ENCODE data around the gene PEX6.

PEX6 gene

DNA sequence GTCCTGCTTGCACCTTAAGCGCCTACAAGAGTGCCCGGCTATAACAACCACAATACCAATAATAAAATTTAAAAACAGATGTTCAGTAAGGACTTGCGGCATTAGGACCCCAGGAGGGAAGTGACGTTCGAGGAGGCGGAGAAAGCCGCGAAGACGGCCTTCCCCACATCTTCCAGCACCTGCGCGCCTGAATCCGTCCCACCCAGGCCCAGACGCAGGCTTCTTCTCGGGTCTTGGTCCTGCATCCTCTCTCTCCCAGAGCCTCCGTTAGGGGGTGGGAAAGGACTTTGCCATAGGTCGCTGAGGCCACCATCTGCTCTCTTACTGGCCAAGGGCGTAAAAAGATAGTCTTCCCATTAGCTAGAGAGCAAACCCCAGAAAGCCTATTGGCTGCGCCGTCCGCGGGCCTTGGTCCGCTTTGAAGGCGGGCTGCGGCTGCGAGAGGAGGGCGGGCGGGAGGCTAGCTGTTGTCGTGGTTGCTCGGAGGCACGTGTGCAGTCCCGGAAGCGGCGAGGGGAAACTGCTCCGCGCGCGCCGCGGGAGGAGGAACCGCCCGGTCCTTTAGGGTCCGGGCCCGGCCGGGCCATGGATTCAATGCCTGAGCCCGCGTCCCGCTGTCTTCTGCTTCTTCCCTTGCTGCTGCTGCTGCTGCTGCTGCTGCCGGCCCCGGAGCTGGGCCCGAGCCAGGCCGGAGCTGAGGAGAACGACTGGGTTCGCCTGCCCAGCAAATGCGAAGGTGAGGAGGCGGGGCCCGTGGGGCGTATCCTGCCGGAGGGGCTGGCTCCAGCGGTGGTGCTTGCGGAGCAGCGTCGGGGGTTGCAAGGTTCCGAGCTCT is 49.8 kb downstream of the PEX6 start, which contains the start of gene CNPY3:
Gene CNPY3 (plus strand): TSS at position 495 of the 835 bp plus-strand sequence. CDS start 91 bp downstream, at position 586.
- DNase-seq: peak; percentile 86

DNA sequence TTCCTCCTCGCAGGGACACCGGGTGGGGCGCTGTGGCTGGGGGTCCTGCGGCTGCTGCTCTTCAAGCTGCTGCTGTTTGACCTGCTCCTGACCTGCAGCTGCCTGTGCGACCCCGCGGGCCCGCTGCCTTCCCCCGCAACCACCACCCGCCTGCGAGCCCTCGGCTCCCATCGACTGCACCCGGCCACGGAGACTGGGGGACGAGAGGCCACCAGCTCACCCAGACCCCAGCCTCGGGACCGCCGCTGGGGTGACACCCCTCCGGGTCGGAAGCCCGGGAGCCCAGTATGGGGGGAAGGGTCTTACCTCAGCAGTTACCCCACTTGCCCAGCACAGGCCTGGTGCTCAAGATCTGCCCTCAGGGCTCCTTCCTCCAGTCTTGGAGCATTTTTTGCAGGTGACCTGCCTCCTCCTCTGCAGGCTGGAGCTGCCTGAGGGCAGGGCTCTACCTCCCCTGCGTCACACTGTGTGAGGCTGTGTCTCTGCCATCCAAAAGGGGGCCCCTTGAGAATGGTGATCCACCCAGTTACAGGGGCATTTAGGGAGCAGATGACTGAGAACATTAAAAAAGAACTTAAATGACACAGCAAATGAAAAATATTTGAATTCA is 53.6 kb downstream of the PEX6 start:
- DNase-seq: no peak

DNA sequence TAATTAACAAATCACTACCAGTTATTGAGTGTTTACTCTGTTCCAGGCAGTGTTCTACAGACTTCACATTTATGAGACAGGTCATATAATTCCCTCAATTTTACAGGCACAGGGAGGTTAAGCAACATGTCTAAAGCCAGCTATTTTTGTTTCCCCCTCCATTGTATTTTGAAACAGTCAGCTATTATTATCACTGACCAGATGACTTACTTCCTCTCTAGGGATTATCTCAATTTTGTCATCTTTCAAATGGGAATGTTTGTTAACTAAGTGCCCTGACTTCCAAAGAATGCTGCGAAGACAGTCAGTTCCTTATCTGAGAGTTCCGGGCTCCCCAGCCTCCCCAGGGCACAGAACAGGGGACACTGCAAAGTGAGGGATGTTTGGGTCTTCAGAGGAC is 55.3 kb downstream of the PEX6 start:
- no peak for DNase-seq

DNA sequence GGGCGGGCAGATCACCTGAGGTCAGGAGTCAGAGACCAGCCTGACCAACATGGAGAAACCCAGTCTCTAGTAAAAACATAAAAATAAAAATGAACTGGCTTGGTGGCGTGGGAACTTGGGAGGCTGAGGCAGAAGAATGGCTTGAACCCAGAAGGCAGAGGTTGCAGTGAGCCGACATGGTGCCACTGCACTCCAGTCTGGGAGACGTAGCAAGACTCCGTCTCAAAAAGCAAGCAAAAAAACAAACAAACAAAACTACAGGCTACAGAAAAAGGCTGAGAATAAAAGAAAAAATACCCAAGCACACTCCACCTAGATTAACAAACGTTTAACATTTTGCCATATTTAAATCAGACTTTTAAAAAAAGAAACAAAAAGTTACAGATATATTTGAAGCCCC is 57.2 kb downstream of the PEX6 start:
- no peak for DNase-seq

DNA sequence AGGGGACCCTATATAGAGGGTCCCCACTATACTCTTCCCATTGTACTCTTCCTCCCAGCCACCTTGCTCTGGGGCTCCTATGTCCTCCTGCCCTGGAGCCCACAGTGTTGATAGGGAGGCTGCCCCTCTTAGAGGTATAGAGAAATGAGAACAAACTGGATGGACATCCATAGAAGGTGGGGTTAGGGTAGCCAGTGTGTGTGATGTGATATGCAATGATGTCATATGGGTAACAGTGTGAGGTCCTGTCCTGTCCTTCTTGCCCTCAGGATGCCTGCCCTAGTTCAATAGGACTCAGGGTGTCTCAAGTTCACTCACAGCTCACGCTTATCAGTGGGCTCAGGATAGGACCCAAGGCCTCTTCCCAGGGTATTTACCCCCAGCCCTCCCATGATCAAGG is 62.7 kb downstream of the PEX6 start:
- no peak for DNase-seq

DNA sequence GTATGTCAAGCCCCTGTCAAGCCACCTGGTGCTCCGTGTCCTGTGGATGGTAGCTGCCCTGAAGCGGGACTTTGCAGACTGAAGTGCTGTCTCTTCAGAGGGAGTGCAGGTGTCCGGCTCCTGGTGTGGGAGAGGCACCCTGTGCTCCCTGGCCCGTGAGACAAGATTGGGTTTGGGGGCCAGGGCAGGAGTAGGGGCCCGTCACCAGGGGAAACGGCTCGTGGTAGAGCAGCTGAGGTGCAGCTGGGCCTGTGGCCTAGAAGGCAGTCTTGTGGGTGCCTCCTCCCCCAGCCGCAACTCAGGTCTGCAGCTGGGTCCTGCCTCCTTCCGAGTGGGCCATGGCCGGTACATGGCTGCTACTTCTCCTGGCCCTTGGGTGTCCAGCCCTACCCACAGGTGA is 63.2 kb downstream of the PEX6 start, which contains the start of gene PTCRA:
Gene PTCRA (plus strand): TSS at position 322 of the 400 bp plus-strand sequence. CDS start 17 bp downstream, at position 339.
- no peak for DNase-seq

DNA sequence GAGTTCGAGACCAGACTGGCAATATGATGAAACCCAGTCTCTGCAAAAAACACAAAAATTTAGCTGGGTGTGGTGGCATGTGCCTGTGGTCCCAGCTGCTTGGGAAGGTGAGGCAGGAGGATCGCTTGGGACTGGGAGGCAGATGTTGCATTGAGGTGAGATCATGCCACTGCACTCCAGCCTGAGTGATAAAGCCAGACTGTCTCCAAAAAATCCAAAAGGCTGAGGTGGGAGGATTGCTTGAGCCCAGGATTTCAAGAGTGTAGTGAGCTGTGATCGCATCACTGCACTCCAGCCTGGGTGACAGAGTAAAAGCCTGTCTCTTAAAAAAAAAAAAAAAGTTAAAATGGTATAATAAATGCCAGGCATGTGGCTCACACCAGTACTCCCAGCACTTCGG is 64.4 kb downstream of the PEX6 start:
- DNase-seq: no peak

All from T1000 (cell line).